HG03025 (cell line): ENCODE results near the gene PSMB3.
"Not testable (repeated sequence)": the region's sequence is repeated elsewhere in the genome, so short reads cannot be mapped to it uniquely, and the experiment has no call there.

Experiments used
- ATAC-seq: cut with Tn5 transposase; IDR thresholded peaks from one replicate; pipeline ENCODE4 v1.9.1; 2021; ENCODE audit warnings: mild to moderate bottlenecking, moderate library complexity; ENCODE audit not compliant: unreplicated experiment, low FRiP score

Gene PSMB3

DNA sequence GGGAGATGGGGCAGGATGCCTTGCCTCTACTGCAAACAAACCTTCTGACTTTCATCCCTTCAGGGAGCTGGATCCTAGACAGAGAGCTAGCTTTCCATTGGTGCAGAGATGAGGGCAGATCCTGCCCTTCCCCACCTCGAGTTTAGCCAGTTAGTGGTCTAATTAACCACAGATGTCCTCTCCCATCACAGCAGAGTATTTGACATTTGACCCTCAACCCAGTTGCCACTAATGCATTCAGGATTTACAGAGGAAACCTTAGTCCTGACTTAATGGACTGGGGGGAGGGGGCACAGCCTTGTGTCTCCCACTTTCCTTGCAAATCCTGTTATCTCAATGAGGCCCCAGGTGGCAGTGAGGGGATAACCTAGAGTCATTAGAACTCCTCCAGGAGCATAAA is 36.6 kb downstream of the PSMB3 start:
- no peak for ATAC-seq

DNA sequence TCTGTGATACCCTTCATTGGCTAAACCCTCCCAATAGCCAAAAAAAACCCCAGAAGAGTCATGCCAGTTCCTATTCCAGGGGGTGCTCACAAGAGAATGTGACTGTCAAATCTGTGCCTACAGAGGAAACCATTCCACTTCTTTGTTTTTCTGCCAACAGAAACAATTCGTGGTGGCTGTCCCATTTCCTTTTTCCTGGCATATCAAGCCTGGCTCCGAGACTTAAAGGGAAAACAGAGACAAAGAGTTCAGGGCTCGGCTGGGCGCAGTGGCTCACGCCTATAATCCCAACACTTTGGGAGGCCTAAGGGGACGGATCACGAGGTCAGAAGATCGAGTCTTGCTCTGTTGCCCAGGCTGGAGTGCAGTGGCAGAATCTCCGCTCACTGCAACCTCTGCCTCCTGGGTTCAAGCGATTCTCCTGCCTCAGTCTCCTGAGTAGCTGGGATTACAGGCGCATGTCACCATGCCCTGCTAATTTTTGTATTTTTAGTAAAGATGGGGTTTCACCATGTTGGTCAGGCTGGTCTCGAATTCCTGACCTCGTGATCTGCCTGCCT is 37.7 kb downstream of the PSMB3 start:
- ATAC-seq = not testable (repeated sequence)

DNA sequence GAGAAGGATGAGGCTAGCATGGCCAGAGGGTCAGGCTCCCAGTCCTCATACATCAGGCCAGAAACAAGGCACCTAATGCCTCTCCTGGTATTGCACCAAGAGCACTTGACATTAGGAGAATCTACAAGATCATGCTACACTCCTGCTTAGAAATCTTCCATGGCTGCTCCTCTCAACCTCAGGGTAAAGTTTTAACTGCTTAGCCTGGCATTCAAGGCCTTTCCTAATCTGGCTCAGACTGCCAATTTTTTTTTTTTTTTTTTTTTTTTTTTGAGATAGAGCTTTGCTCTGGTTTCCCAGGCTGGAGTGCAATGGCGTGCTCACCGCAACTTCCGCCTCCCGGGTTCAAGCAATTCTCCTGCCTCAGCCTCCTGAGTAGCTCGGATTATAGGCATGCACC is 38.6 kb downstream of the PSMB3 start:
- ATAC-seq = no peak

DNA sequence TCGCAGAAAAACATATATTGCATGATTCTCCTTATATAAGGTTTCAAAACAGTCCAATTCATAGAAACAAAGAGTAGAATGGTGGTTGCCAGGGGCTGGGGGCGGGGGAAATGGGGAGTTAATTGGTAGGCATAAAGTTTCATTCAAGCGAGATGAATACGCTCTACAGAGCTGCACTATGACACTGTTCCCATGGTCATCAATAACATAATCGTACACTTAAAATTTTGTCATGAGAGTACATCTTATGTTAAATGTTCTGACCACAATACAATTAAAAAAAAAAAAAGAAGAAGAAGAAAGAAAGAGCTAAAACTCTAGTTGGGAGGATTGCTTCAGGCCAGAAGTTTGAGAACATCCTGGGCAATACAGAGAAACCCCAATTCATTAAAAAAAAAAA is 41.7 kb downstream of the PSMB3 start:
- ATAC-seq = no peak

- no peak for ATAC-seq
These were observed 44.1 kb downstream of the PSMB3 start for GRCh38 chr17:38796451-38797157.

DNA sequence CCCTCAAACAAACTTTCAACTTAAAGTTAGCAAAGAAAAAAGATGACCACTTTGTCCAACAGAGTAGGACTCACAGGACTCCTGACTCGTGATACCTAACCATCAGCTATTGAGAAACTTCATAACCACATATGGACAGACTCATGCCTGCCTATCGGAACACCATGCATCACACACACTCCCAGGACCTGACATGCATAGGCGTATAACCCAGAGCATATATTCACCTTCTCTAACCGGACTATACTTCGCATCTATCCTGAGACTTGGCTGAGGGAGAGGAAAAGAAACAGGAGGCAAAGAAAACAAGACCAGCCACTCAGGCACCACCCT is 44.6 kb downstream of the PSMB3 start:
- ATAC-seq = no peak

- no peak for ATAC-seq
These were observed 45.3 kb downstream of the PSMB3 start for GRCh38 chr17:38797828-38798227.

GRCh38 chr17:38798614-38799500 is 46.3 kb downstream of the PSMB3 start:
- peak; percentile 31 for ATAC-seq

DNA sequence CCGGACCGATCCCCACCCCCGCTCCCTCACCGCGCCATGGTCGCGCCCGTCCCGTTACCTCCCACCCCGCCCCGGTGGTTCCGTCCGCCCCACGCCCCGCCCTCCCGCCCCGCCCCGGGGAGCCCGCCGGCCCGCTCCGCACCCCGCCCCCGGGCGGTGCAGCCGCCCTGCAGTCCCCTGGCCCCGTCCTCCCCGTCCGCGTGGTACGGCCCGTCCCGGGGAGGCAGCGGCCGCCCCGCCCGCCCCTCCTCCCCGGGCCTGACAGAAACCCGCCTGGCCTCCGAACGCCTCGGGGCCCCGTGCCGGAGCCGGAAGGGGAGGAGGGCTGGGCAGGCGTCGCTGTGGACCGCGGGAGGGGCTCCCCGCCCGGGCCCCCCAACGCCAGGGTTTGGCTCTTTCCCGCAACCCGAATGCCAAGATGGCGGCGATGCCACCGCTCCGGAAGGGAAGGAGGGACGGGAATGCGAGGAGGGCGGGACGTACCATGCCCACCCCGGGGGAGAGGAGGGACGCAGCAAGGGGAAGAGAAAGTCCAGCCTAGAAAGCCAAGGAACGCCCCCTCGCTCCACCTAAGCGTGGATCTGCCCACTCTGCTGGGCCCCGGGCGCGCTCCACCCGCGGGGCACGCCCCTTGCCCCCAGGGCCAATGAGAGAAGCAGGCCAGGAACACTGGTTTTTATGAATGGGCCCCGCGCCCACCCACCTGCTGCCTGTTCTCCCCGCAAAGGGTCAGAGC is 47.1 kb downstream of the PSMB3 start, which contains the start of gene PIP4K2B:
TSS of gene PIP4K2B (minus strand) at position 56 of the 736 bp plus-strand sequence. CDS start 132 bp downstream, outside the sequence.
- peak; percentile 67 for ATAC-seq

GRCh38 chr17:38800237-38800760 is 47.8 kb downstream of the PSMB3 start:
- ATAC-seq = no peak

GRCh38 chr17:38809828-38810227 is 57.3 kb downstream of the PSMB3 start:
- no peak for ATAC-seq
